DOHH2 (cell line): ENCODE results near the gene HOGA1.
"Not testable (repeated sequence)": the region's sequence is repeated elsewhere in the genome, so short reads cannot be mapped to it uniquely, and the experiment has no call there.

Experiments
- EZH2phosphoT487 ChIP-seq: fragments of 200-600 bp; sonication (generic); IDR thresholded peaks from 2 replicates; pipeline ENCODE4 v1.6.1; 2017; ENCODE audit warnings: borderline replicate concordance, mild to moderate bottlenecking, antibody characterized with exemption, low read length, moderate library complexity, mixed read lengths
- TF ChIP-seq, protein P1 (sequence below): fragments of 200-600 bp; sonication (generic); IDR thresholded peaks from one replicate; pipeline ENCODE4 v1.5.1; 2014; ENCODE audit warnings: antibody characterized with exemption, mild to moderate bottlenecking, low read depth, low read length; ENCODE audit not compliant: poor library complexity, severe bottlenecking

DNA sequence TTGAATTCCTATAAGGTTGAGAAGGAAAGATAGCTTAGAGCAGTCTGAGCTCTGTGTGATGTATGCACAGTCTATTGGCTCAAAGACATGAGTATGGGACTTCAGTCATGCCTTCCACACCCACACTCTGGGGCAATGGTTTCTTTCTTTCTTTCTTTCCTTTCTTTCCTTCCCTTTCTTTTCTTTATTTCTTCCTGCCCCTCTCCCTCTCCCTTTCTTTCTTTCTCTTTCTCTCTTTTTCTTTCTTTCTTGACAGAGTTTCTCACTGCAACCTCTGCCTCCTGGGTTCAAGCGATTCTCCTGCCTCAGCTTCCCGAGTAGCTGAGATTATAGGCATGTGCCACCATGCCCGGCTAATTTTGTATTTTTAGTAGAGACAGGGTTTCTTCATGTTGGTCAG is 54.9 kb downstream of the HOGA1 start:
- TF ChIP-seq, protein P1, sequence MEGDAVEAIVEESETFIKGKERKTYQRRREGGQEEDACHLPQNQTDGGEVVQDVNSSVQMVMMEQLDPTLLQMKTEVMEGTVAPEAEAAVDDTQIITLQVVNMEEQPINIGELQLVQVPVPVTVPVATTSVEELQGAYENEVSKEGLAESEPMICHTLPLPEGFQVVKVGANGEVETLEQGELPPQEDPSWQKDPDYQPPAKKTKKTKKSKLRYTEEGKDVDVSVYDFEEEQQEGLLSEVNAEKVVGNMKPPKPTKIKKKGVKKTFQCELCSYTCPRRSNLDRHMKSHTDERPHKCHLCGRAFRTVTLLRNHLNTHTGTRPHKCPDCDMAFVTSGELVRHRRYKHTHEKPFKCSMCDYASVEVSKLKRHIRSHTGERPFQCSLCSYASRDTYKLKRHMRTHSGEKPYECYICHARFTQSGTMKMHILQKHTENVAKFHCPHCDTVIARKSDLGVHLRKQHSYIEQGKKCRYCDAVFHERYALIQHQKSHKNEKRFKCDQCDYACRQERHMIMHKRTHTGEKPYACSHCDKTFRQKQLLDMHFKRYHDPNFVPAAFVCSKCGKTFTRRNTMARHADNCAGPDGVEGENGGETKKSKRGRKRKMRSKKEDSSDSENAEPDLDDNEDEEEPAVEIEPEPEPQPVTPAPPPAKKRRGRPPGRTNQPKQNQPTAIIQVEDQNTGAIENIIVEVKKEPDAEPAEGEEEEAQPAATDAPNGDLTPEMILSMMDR: not testable (repeated sequence)
- not testable (repeated sequence) for TF ChIP-seq EZH2phosphoT487
